Progenitor cell of endocrine pancreas (in vitro differentiated cells): ENCODE results near the gene PRUNE1. TPM values are rescaled to one million over a fixed set of nuclear protein-coding genes. Genes with fewer than 3 reads are reported as not detected.
A peak's percentile ranks its signal among the peaks of the same experiment; 100 is the strongest.

Experiments used
- DNase-seq: peaks from one replicate; pipeline ENCODE4 v3.0.0; 2021; ENCODE audit warnings: low spot score; ENCODE audit not compliant: unreplicated experiment
- H3K27ac Mint-ChIP-seq: 2 replicates; pipeline ENCODE4 v1.8.0; 2021; ENCODE audit warnings: mild to moderate bottlenecking, moderate library complexity, mixed read lengths
- H3K27me3 Mint-ChIP-seq: 2 replicates; pipeline ENCODE4 v1.8.0; 2021; ENCODE audit warnings: mixed read lengths
- H3K36me3 Mint-ChIP-seq: 2 replicates; pipeline ENCODE4 v1.8.0; 2022; ENCODE audit warnings: mixed read lengths; ENCODE audit not compliant: insufficient read depth
- H3K4me1 Mint-ChIP-seq: 2 replicates; pipeline ENCODE4 v1.8.0; 2021; ENCODE audit warnings: low read depth, mixed read lengths
- H3K4me3 Mint-ChIP-seq: 2 replicates; pipeline ENCODE4 v1.8.0; 2021; ENCODE audit warnings: low read depth, mild to moderate bottlenecking, moderate library complexity, mixed read lengths
- H3K9me3 Mint-ChIP-seq: 2 replicates; pipeline ENCODE4 v1.8.0; 2021; ENCODE audit warnings: low read depth, mixed read lengths
- total RNA-seq: library from RNA; stranded (reverse); gene quantifications from 2 replicates; pipeline ENCODE4 v1.2.1, GENCODE V29; 2021
- TF ChIP-seq, protein P1 (sequence below): fragments of 200-600 bp; sonication (generic); IDR thresholded peaks from one replicate; pipeline ENCODE4 v1.5.0; 2021; ENCODE audit warnings: antibody characterized with exemption, mild to moderate bottlenecking; ENCODE audit not compliant: unreplicated experiment

The PRUNE1 gene
- total RNA-seq, 1 donor from 2014 or later, result 24.4 TPM

DNA sequence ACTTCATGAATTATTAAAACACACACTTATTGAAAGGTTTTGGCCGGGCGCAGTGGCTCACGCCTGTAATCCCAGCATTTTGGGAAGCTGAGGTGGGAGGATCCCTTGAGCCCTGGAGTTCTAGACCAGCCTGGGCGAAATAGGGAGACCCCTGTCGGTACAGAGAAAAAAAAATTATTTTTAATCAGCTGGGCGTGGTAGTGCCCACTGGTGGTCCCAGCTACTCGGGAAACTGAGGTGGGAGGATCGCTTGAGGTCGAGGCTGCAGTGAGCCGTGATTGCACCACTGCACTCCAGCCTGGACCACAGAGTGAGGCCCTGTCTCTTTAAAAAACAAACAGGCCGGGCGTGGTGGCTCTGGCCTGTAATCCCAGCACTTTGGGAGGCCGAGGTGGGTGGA, 64.0 kb downstream of the PRUNE1 start:
- no peak overlapping the region for H3K27ac Mint-ChIP-seq
- peak overlapping the region; percentile 96 for H3K4me3 Mint-ChIP-seq
- H3K4me1 Mint-ChIP-seq, result peaks cover 4% of the 10 kb centered on the region
- no peaks in the 10 kb centered on the region for H3K9me3 Mint-ChIP-seq
- DNase-seq, result no peak
- TF ChIP-seq, protein P1, sequence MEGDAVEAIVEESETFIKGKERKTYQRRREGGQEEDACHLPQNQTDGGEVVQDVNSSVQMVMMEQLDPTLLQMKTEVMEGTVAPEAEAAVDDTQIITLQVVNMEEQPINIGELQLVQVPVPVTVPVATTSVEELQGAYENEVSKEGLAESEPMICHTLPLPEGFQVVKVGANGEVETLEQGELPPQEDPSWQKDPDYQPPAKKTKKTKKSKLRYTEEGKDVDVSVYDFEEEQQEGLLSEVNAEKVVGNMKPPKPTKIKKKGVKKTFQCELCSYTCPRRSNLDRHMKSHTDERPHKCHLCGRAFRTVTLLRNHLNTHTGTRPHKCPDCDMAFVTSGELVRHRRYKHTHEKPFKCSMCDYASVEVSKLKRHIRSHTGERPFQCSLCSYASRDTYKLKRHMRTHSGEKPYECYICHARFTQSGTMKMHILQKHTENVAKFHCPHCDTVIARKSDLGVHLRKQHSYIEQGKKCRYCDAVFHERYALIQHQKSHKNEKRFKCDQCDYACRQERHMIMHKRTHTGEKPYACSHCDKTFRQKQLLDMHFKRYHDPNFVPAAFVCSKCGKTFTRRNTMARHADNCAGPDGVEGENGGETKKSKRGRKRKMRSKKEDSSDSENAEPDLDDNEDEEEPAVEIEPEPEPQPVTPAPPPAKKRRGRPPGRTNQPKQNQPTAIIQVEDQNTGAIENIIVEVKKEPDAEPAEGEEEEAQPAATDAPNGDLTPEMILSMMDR, result no peak
- peaks cover 6% of the 10 kb centered on the region for H3K36me3 Mint-ChIP-seq
- no peaks in the 10 kb centered on the region for H3K27me3 Mint-ChIP-seq

Other genes with a start within 250 kb of the PRUNE1 start
- gene CTSS, start 242.7 kb upstream of the PRUNE1 start, total RNA-seq, result 0.13 and 0.17 TPM in 2 replicates
- gene CTSK, start 200.2 kb upstream of the PRUNE1 start, total RNA-seq, result 6.6 and 7.4 TPM in 2 replicates
- 39.0 and 40.9 TPM in 2 replicates for gene ARNT, start 131.8 kb upstream of the PRUNE1 start, total RNA-seq
- gene CTXND2, start 121.3 kb upstream of the PRUNE1 start, total RNA-seq, result not detected in 2 replicates
- 110 TPM in 2 replicates for gene SETDB1, start 82.1 kb upstream of the PRUNE1 start, total RNA-seq
- 187 and 203 TPM in 2 replicates for gene CERS2, start 33.6 kb upstream of the PRUNE1 start, total RNA-seq
- gene ANXA9, start 26.2 kb upstream of the PRUNE1 start, total RNA-seq, result 3.5 TPM in 2 replicates
- gene MINDY1, start 1.5 kb upstream of the PRUNE1 start, total RNA-seq, result 28.3 and 32.5 TPM in 2 replicates
- gene BNIPL, start 28.1 kb downstream of the PRUNE1 start, total RNA-seq, result 0.91 and 0.93 TPM in 2 replicates
- gene C1orf56, start 39.3 kb downstream of the PRUNE1 start, total RNA-seq, result 4.5 and 7.0 TPM in 2 replicates
- gene CDC42SE1, start 51.2 kb downstream of the PRUNE1 start, total RNA-seq, result 101 and 105 TPM in 2 replicates
- 29.5 and 30.0 TPM in 2 replicates for gene MLLT11, start 51.9 kb downstream of the PRUNE1 start, total RNA-seq
- gene GABPB2, start 62.3 kb downstream of the PRUNE1 start, total RNA-seq, result 12.4 and 12.7 TPM in 2 replicates
- gene SEMA6C, start 138.2 kb downstream of the PRUNE1 start, total RNA-seq, result 31.5 and 34.0 TPM in 2 replicates
- gene TNFAIP8L2, start 148.2 kb downstream of the PRUNE1 start, total RNA-seq, result not detected in 2 replicates
- 12.8 and 14.0 TPM in 2 replicates for gene LYSMD1, start 157.5 kb downstream of the PRUNE1 start, total RNA-seq
- 47.1 and 52.0 TPM in 2 replicates for gene SCNM1, start 157.7 kb downstream of the PRUNE1 start, total RNA-seq
- 1.5 and 2.0 TPM in 2 replicates for gene TMOD4, start 167.5 kb downstream of the PRUNE1 start, total RNA-seq
- 110 and 119 TPM in 2 replicates for gene VPS72, start 181.7 kb downstream of the PRUNE1 start, total RNA-seq
- gene PIP5K1A, start 190.1 kb downstream of the PRUNE1 start, total RNA-seq, result 84.0 and 95.5 TPM in 2 replicates
- gene PSMD4, start 246.3 kb downstream of the PRUNE1 start, total RNA-seq, result 163 and 177 TPM in 2 replicates